GM12873 (cell line): ENCODE measurements around the gene PLXNB1.

Experiments used
- CTCF ChIP-seq: IDR thresholded peaks from 2 replicates; pipeline ENCODE4 v1.5.1; 2012; ENCODE audit warnings: low read depth, mild to moderate bottlenecking, moderate library complexity, low read length, control low read depth; ENCODE audit not compliant: insufficient read depth; ENCODE audit errors: missing control alignments

PLXNB1 gene

GRCh38 chr3:48467110-48467454 lies 37.2 kb upstream of the PLXNB1 start:
- no peak for TF ChIP-seq CTCF

- TF ChIP-seq CTCF, result no peak
Observed at GRCh38 chr3:48466386-48467109, 36.7 kb upstream of the PLXNB1 start.

- TF ChIP-seq CTCF, result peak; percentile 52
Observed at GRCh38 chr3:48465531-48466378, 35.9 kb upstream of the PLXNB1 start.

- no peak for TF ChIP-seq CTCF
Observed at GRCh38 chr3:48465237-48465530, 35.3 kb upstream of the PLXNB1 start.

- TF ChIP-seq CTCF, result no peak
Observed at GRCh38 chr3:48464713-48465221, 34.9 kb upstream of the PLXNB1 start.

- no peak for TF ChIP-seq CTCF
Observed at GRCh38 chr3:48463703-48464102, 33.8 kb upstream of the PLXNB1 start.

GRCh38 chr3:48460517-48460902 lies 30.6 kb upstream of the PLXNB1 start:
- TF ChIP-seq CTCF, result no peak
